Mesenchymal stem cell (in vitro differentiated cells and primary cell): Measurements from ENCODE around the gene ZFHX3.

Experiments used
- DNase-seq: peaks from one replicate; pipeline ENCODE4 v3.0.0-alpha.2; 2013
- H2AFZ ChIP-seq: one replicate; pipeline ENCODE4 v1.6.1; 2013; ENCODE audit warnings: low read depth, mild to moderate bottlenecking, control low read depth, inconsistent platforms, low read length, moderate library complexity
- H2AK5ac ChIP-seq: 2 replicates; pipeline ENCODE4 v1.6.1; 2013; ENCODE audit warnings: low read length, moderate library complexity, mild to moderate bottlenecking, inconsistent platforms; ENCODE audit not compliant: severe bottlenecking
- H2BK120ac ChIP-seq: one replicate; pipeline ENCODE4 v1.6.1; 2013; ENCODE audit warnings: low read depth, mild to moderate bottlenecking, inconsistent platforms, low read length, moderate library complexity
- H2BK12ac ChIP-seq, 2 experiments: one replicate each; pipeline ENCODE4 v1.6.1; 2013; ENCODE audit warnings: inconsistent platforms in 2 of 2, low read length in 2 of 2, mild to moderate bottlenecking in 2 of 2, moderate library complexity in 2 of 2, control low read depth in 1 of 2
- H2BK15ac ChIP-seq: one replicate; pipeline ENCODE4 v1.6.1; 2013; ENCODE audit warnings: mild to moderate bottlenecking, low read depth, inconsistent platforms; ENCODE audit not compliant: poor library complexity, severe bottlenecking
- H2BK5ac ChIP-seq: 2 replicates; pipeline ENCODE4 v1.6.1; 2013; ENCODE audit warnings: low read depth, mild to moderate bottlenecking, low read length, control low read depth, inconsistent platforms; ENCODE audit not compliant: poor library complexity, severe bottlenecking
- H3K14ac ChIP-seq, 2 experiments: one replicate each; pipeline ENCODE4 v1.6.1; 2013; ENCODE audit warnings: inconsistent platforms in 2 of 2, low read length in 2 of 2, control low read depth in 1 of 2, mild to moderate bottlenecking in 1 of 2, moderate library complexity in 1 of 2
- H3K18ac ChIP-seq, 2 experiments: one replicate each; pipeline ENCODE4 v1.6.1; 2013; ENCODE audit warnings: inconsistent platforms in 2 of 2, low read length in 2 of 2, control low read depth in 1 of 2, low read depth in 1 of 2, mild to moderate bottlenecking in 1 of 2
- H3K23ac ChIP-seq, 2 experiments: one replicate each; pipeline ENCODE4 v1.6.1; 2013; ENCODE audit warnings: inconsistent platforms in 2 of 2, low read length in 2 of 2, mild to moderate bottlenecking in 2 of 2, moderate library complexity in 2 of 2, control low read depth in 1 of 2
- H3K27ac ChIP-seq: 2 replicates; pipeline ENCODE4 v1.5.1; 2013; ENCODE audit warnings: mild to moderate bottlenecking, moderate library complexity, low read length, control low read depth, inconsistent platforms; ENCODE audit not compliant: poor library complexity, severe bottlenecking
- H3K27me3 ChIP-seq, 2 experiments: 2 replicates each; pipeline versions ENCODE4 v1.6.1 to v1.7.0; 2013; ENCODE audit warnings: low read length in 2 of 2, mild to moderate bottlenecking in 2 of 2, moderate library complexity in 2 of 2, control low read depth in 1 of 2, inconsistent platforms in 1 of 2; ENCODE audit not compliant: control insufficient read depth in 1 of 2, insufficient read depth in 1 of 2
- H3K36me3 ChIP-seq, 2 experiments: 2 replicates each; pipeline versions ENCODE4 v1.6.1 to v1.7.0; 2013; ENCODE audit warnings: low read length in 2 of 2, control low read depth in 1 of 2, inconsistent platforms in 1 of 2, low read depth in 1 of 2, mild to moderate bottlenecking in 1 of 2; ENCODE audit not compliant: insufficient read depth in 2 of 2, control insufficient read depth in 1 of 2
- H3K4ac ChIP-seq, 2 experiments: one replicate each; pipeline ENCODE4 v1.6.1; 2013; ENCODE audit warnings: inconsistent platforms in 2 of 2, low read length in 2 of 2, mild to moderate bottlenecking in 2 of 2, moderate library complexity in 2 of 2, control low read depth in 1 of 2, low read depth in 1 of 2
- H3K4me1 ChIP-seq: 2 replicates; pipeline ENCODE4 v1.6.1; 2013; ENCODE audit warnings: low read depth, low read length, control low read depth; ENCODE audit not compliant: control insufficient read depth, insufficient read depth
- H3K4me2 ChIP-seq: 2 replicates; pipeline ENCODE4 v1.6.1; 2013; ENCODE audit warnings: low read length, mild to moderate bottlenecking, inconsistent platforms; ENCODE audit not compliant: poor library complexity, severe bottlenecking
- H3K4me3 ChIP-seq, 2 experiments: 2 replicates each; pipeline versions ENCODE4 v1.5.1 to v1.7.0; 2013; ENCODE audit warnings: low read length in 2 of 2, mild to moderate bottlenecking in 2 of 2, control low read depth in 1 of 2, low read depth in 1 of 2; ENCODE audit not compliant: insufficient read depth in 1 of 2
- H3K79me1 ChIP-seq: replicated peaks from 2 replicates; pipeline ENCODE4 v1.6.1; 2013; ENCODE audit warnings: mild to moderate bottlenecking, control low read depth, low read length, inconsistent platforms; ENCODE audit not compliant: poor library complexity, severe bottlenecking
- H3K9ac ChIP-seq: 2 replicates; pipeline ENCODE4 v1.7.0; 2013; ENCODE audit warnings: mild to moderate bottlenecking, low read length, moderate library complexity
- H3K9me3 ChIP-seq: 2 replicates; pipeline ENCODE4 v1.7.0; 2013; ENCODE audit warnings: mild to moderate bottlenecking, low read length; ENCODE audit not compliant: control insufficient read depth
- H4K8ac ChIP-seq: one replicate; pipeline ENCODE4 v1.6.1; 2013; ENCODE audit warnings: inconsistent platforms, mild to moderate bottlenecking, low read length, moderate library complexity
- H4K91ac ChIP-seq: one replicate; pipeline ENCODE4 v1.6.1; 2013; ENCODE audit warnings: mild to moderate bottlenecking, low read length, inconsistent platforms
- WGBS: methylation state at CpG from one replicate; pipeline ENCODE4 v1.1.7; 2013; ENCODE audit warnings: mixed read lengths; 5-methylcytosine and 5-hydroxymethylcytosine counted together

The ZFHX3 gene

DNA sequence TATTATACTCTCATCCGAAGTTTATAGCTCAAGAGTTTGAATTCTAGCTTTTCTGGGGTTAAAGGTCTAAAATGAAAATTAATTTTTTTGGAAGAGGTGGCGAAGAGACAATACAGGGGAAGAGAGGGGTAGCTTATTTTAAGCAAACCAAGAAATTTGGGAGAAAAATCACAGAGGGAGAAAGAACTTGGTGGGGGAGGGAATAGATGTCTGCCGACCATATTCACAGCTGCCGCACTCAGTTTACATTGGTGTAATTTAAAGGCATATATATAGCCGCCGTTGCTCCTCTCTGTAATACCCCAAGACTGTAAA, 6.5 kb upstream of the ZFHX3 start:
- no peak overlapping the region for H3K4ac ChIP-seq
- H3K9me3 ChIP-seq, result no peaks in the 10 kb centered on the region
- no peak overlapping the region for H3K14ac ChIP-seq
- no peak overlapping the region for H4K91ac ChIP-seq
- DNase-seq, result no peak
- no peak overlapping the region for H2BK120ac ChIP-seq
- H3K18ac ChIP-seq, result no peak overlapping the region
- H2BK12ac ChIP-seq, result no peak overlapping the region
- WGBS, result 40% methylated on average over 2 of the region's 6 CpGs
- H3K36me3 ChIP-seq, result no peaks in the 10 kb centered on the region
- no peaks in the 10 kb centered on the region for H3K27me3 ChIP-seq
- H2BK15ac ChIP-seq, result no peak overlapping the region
- peaks cover 9% of the 10 kb centered on the region for H3K79me1 ChIP-seq
- H3K4me3 ChIP-seq, result peak overlapping the region in 1 of 2 experiments; percentile 79
- H3K9ac ChIP-seq, result peak overlapping the region; percentile 85
- no peak overlapping the region for H2AK5ac ChIP-seq
- H2BK5ac ChIP-seq, result no peak overlapping the region
- peak overlapping the region; percentile 67 for H3K27ac ChIP-seq
- H2AFZ ChIP-seq, result no peak overlapping the region
- H3K23ac ChIP-seq, result no peak overlapping the region
- H3K4me2 ChIP-seq, result peak overlapping the region; percentile 17
- H4K8ac ChIP-seq, result no peak overlapping the region
- peaks cover 17% of the 10 kb centered on the region for H3K4me1 ChIP-seq

DNA sequence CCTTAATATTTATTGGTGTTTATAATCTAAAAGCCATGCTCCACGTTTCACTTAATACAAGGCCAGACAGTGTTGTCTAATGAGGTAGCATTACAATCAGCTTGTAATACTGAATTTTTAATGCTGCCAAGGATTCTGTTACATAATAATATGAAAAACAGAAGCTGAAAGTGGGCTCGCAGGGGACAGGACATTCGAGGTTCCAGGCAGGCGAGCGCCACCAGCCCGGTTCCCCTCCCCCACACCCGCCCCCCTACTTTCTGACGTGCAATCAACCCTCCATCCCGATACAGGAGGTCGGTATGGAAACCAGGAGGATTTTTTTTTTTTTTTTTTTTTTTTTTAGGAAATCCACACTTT, 6.2 kb upstream of the ZFHX3 start:
- Histone ChIP-seq H3K14ac (no peak overlapping the region), H3K23ac (no peak overlapping the region), H3K9ac (peak overlapping the region; percentile 85), H2BK5ac (no peak overlapping the region), H3K36me3 (no peaks in the 10 kb centered on the region), H4K91ac (no peak overlapping the region), H3K4me3 (no peak overlapping the region), H2AFZ (no peak overlapping the region), H3K27ac (no peak overlapping the region), H3K4me2 (no peak overlapping the region), H2BK15ac (no peak overlapping the region), H3K18ac (no peak overlapping the region), H3K9me3 (no peaks in the 10 kb centered on the region), H2BK120ac (no peak overlapping the region), H2AK5ac (no peak overlapping the region), H4K8ac (no peak overlapping the region), H3K79me1 (peaks cover 10% of the 10 kb centered on the region), H3K27me3 (no peaks in the 10 kb centered on the region), H2BK12ac (no peak overlapping the region), H3K4ac (peak overlapping the region in 1 of 2 experiments; percentile 71), H3K4me1 (peaks cover 18% of the 10 kb centered on the region)
- no peak for DNase-seq
- WGBS, result no CpG with 5 or more reads among the region's 10 CpGs

DNA sequence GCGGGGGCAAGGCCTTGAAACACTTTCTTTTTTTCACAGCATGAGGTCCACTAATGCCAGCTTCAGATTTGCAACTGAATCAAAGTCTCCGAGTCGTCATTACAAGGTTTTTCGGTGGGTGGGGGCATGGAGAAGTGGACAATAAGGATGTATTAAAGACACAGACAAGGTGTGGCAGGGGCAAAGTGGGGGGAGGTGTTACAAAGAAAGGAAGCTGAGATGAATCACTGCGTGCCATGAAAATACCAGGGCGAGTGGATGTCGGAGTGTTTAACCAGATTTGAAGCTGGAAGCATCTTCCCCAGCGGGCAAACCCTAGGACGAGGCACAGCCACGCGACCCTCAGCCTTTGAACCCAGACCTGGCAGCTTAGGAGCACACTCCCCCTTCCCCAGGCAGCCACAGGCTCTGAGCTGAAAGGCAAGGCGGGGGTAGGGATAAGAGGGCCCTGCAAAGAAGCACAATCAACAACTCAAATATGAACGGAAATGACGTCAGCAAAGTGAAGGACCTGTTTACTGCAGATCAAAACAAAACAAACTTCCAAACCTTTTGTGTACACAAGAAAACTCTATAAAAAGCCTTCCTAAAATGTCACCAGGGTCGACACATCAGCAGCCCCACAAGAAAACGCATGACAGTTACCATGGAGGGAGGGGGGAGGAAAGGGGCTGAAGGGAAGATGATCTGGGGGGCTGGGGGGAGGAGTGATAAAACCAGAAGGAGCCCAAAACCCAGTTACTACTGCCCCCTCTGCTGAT, 5.6 kb upstream of the ZFHX3 start:
- H3K23ac ChIP-seq, result no peak overlapping the region
- H3K9ac ChIP-seq, result peak overlapping the region; percentile 85
- peak overlapping the region; percentile 81 for H4K91ac ChIP-seq
- peak; percentile 85 for DNase-seq
- no peak overlapping the region for H3K14ac ChIP-seq
- H3K4me3 ChIP-seq, result no peak overlapping the region
- no peak overlapping the region for H2AK5ac ChIP-seq
- H2BK120ac ChIP-seq, result peak overlapping the region; percentile 89
- H3K36me3 ChIP-seq, result no peaks in the 10 kb centered on the region
- no peaks in the 10 kb centered on the region for H3K9me3 ChIP-seq
- no peak overlapping the region for H2BK5ac ChIP-seq
- peak overlapping the region; percentile 71 to 85 for H3K4ac ChIP-seq
- WGBS, result 4% methylated on average over 16 of the region's 16 CpGs
- peak overlapping the region; percentile 57 to 60 for H2BK12ac ChIP-seq
- H2AFZ ChIP-seq, result no peak overlapping the region
- peak overlapping the region; percentile 14 for H3K4me2 ChIP-seq
- H3K18ac ChIP-seq, result peak overlapping the region; percentile 67 to 95
- no peaks in the 10 kb centered on the region for H3K27me3 ChIP-seq
- peaks cover 10% of the 10 kb centered on the region for H3K79me1 ChIP-seq
- peak overlapping the region; percentile 8 for H2BK15ac ChIP-seq
- peaks cover 22% of the 10 kb centered on the region for H3K4me1 ChIP-seq
- peak overlapping the region; percentile 55 for H4K8ac ChIP-seq
- H3K27ac ChIP-seq, result peak overlapping the region; percentile 17

DNA sequence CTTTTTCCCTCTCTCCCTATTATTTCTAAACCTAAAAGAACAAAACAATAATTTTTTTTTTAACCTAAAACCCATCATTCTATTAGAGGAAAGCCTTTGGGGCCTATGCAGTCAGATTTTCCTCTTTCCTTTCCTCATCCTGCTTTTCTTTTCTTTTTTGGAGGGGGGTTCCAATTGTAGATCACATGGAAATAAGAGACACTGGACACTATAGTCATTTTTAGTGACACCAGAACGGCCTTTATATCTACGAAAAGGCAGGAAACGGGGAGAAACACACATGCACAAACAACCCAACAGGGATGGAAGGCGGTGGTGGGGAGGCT, 5.1 kb upstream of the ZFHX3 start:
- Histone ChIP-seq H3K27me3 (no peaks in the 10 kb centered on the region), H4K8ac (peak overlapping the region; percentile 55), H4K91ac (peak overlapping the region; percentile 81), H2AFZ (no peak overlapping the region), H2AK5ac (no peak overlapping the region), H3K23ac (no peak overlapping the region), H3K14ac (no peak overlapping the region), H3K9me3 (no peaks in the 10 kb centered on the region), H3K9ac (peak overlapping the region; percentile 85), H3K4me3 (no peak overlapping the region), H3K4ac (peak overlapping the region; percentile 57 to 85), H2BK5ac (no peak overlapping the region), H3K27ac (no peak overlapping the region), H3K36me3 (no peaks in the 10 kb centered on the region), H3K79me1 (peaks cover 10% of the 10 kb centered on the region), H2BK15ac (no peak overlapping the region), H2BK120ac (peak overlapping the region; percentile 89), H3K4me2 (no peak overlapping the region), H2BK12ac (peak overlapping the region; percentile 57 to 84), H3K18ac (peak overlapping the region; percentile 74 to 95), H3K4me1 (peaks cover 25% of the 10 kb centered on the region)
- WGBS, result 28% methylated on average over 4 of the region's 4 CpGs
- DNase-seq, result no peak
